Adrenal gland (tissue), 12 donors: Measurements from ENCODE around the gene TXNDC9. TPM values are rescaled to one million over a fixed set of nuclear protein-coding genes. Genes with fewer than 3 reads are reported as not detected.
"Not testable (repeated sequence)": the region's sequence is repeated elsewhere in the genome, so short reads cannot be mapped to it uniquely, and the experiment has no call there.

ENCODE experiments used
- DNase-seq, 7 donors: peaks; one replicate each; pipeline ENCODE4 v3.0.0-alpha.2; 2019 to 2020
- H3K27ac ChIP-seq, 5 donors: fragments of 200-600 bp; sonication (generic) in 4 of 5; 1 replicate in 3 of 5; 2 replicates in 2 of 5; pipeline versions ENCODE4 v1.5.1 to v1.8.0; 2016 to 2020; ENCODE audit warnings: mild to moderate bottlenecking in 1 of 5
- H3K27me3 ChIP-seq: fragments of 200-600 bp; 2 replicates; pipeline ENCODE4 v1.8.0; 2021
- H3K36me3 ChIP-seq, 2 donors: fragments of 200-600 bp; replicated peaks in 1 of 2; 1 replicate in 1 of 2; 2 replicates in 1 of 2; pipeline versions ENCODE4 v1.5.1 to v1.8.0; 2018 to 2022
- H3K4me1 ChIP-seq, 2 donors: fragments of 200-600 bp; replicated peaks in 1 of 2; 1 replicate in 1 of 2; 2 replicates in 1 of 2; pipeline versions ENCODE4 v1.5.1 to v1.8.0; 2018 to 2021
- H3K4me3 ChIP-seq, 4 donors: fragments of 200-600 bp; sonication (generic) in 3 of 4; one replicate each; pipeline ENCODE4 v1.5.1; 2016 to 2018
- H3K9me3 ChIP-seq, 3 donors: fragments of 200-600 bp; sonication (generic) in 1 of 3; replicated peaks in 1 of 3; 1 replicate in 2 of 3; 2 replicates in 1 of 3; pipeline versions ENCODE4 v1.5.1 to v1.8.0; 2016 to 2021
- POLR2A ChIP-seq, 2 donors: fragments of 450-650 bp; IDR thresholded peaks; one replicate each; pipeline ENCODE4 v1.6.1; 2017; ENCODE audit warnings: antibody characterized with exemption in 2 of 2, mild to moderate bottlenecking in 2 of 2, moderate library complexity in 1 of 2
- WGBS, 4 donors: extraction: QIAGEN DNeasy Blood & Tissue Kit in 2 of 4; methylation state at CpG; one replicate each; pipeline versions ENCODE4 v1.1.5 to v1.1.7; 2013 to 2017; 5-methylcytosine and 5-hydroxymethylcytosine counted together
- intact Hi-C, 2 donors: fragments of 100-400 bp; cut with DNase I; formaldehyde crosslinking; loops; one replicate each; pipeline versions ENCODE4 v1.14.1 to v1.15.0; 2022 to 2023
- polyA plus RNA-seq, 3 donors: library from polyadenylated mRNA; stranded (reverse); fragments of 200-250 nt in 2 of 3; fragments of 350-450 nt in 1 of 3; fragmentation: Illumina TruSeq in 1 of 3; extraction: RNeasy Lipid Tissue Mini Kit (QIAGEN cat#74804) in 1 of 3; gene quantifications; one replicate each; pipeline ENCODE4 v1.2.3, GENCODE V29; 2013 to 2014
- total RNA-seq, 9 donors: library from RNA; depleted of rRNA in 4 of 9; stranded (reverse); fragments of >200 nt in 4 of 9; fragments of 120-200 nt in 1 of 9; fragmentation: NEBNext Ultra II Directional in 1 of 9; extraction: Animal tissue kit (Norgen Biotek cat#: 25700) in 1 of 9; gene quantifications; one replicate each; pipeline versions ENCODE4 v1.1.0 to v1.2.4, GENCODE V29; 2013 to 2023
- TF ChIP-seq, protein P1 (sequence below), 6 experiments: fragments of 450-650 bp in 4 of 6; fragments of 200-600 bp in 2 of 6; sonication (generic) in 1 of 6; IDR thresholded peaks; 1 replicate in 5 of 6; 2 replicates in 1 of 6; pipeline versions ENCODE4 v1.5.1 to v1.8.0; 2016 to 2021; ENCODE audit warnings: antibody characterized with exemption in 6 of 6, mild to moderate bottlenecking in 2 of 6, moderate library complexity in 1 of 6
- donor health status: healthy with polysubstance abuse.
- donor health status: Bipolar disorder and iron deficiency.
- donor health status: DM: yes; HTN: yes; CAD: no.
- donor health status: DM: no; HTN: no; CAD: no.
- donor health status: DM: no; HTN: no; CAD: no.
- donor health status: DM: yes; HTN: yes; CAD: no.

Gene TXNDC9
- total and polyA plus RNA-seq, 12 donors: 10.5 to 54.5 (median 25.2) TPM

DNA sequence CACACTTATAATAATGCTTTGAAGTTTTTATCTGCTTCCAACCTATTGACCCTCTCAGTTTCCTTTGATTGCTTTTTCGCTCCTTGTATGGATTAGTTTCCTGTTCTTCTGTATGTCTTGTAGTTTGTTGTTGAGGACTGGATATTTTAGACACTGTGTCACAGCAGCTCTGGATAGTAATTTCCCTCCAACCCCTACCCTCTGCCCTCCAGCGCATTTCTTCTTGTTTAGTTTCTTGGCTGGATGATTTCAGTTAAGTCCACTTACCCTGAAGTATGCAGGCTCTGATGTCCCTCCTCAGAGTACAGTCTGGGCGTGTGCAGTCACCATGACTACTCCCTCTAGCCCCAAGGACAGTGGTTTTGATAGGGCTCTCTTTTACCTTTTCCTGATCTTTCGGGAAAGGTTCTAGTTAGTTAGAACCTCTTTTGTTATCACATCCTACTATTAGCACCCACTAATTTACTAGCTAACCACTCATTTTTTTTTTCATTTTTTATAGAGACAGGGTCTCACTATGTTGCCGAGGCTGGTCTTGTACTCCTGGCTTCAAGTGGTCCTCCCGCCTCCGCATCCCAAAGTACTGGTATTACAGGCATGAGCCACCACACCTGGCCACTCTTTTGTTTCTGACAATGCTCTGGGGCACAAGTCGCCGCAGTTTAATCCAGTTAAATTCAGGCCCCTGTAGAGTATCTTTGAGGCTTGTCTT is 18.8 kb downstream of the TXNDC9 start:
- no peak for TF ChIP-seq POLR2A (IDR thresholded peaks at IDR 0.05)
- TF ChIP-seq, protein P1, sequence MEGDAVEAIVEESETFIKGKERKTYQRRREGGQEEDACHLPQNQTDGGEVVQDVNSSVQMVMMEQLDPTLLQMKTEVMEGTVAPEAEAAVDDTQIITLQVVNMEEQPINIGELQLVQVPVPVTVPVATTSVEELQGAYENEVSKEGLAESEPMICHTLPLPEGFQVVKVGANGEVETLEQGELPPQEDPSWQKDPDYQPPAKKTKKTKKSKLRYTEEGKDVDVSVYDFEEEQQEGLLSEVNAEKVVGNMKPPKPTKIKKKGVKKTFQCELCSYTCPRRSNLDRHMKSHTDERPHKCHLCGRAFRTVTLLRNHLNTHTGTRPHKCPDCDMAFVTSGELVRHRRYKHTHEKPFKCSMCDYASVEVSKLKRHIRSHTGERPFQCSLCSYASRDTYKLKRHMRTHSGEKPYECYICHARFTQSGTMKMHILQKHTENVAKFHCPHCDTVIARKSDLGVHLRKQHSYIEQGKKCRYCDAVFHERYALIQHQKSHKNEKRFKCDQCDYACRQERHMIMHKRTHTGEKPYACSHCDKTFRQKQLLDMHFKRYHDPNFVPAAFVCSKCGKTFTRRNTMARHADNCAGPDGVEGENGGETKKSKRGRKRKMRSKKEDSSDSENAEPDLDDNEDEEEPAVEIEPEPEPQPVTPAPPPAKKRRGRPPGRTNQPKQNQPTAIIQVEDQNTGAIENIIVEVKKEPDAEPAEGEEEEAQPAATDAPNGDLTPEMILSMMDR (IDR thresholded peaks at IDR 0.05): no peak
- Histone ChIP-seq H3K4me3 (no peak overlapping the region), H3K36me3 (peaks cover 0 to 41% of the 10 kb centered on the region in 2 donors), H3K4me1 (no peaks in the 10 kb centered on the region), H3K9me3 (no peaks in the 10 kb centered on the region), H3K27me3 (no peaks in the 10 kb centered on the region), H3K27ac (no peak overlapping the region)
- WGBS, 4 donors: 97 to 98% (median 97%) methylated on average over 9 of the region's 9 CpGs
- no peak for DNase-seq
- intact Hi-C loops: no loop called here

DNA sequence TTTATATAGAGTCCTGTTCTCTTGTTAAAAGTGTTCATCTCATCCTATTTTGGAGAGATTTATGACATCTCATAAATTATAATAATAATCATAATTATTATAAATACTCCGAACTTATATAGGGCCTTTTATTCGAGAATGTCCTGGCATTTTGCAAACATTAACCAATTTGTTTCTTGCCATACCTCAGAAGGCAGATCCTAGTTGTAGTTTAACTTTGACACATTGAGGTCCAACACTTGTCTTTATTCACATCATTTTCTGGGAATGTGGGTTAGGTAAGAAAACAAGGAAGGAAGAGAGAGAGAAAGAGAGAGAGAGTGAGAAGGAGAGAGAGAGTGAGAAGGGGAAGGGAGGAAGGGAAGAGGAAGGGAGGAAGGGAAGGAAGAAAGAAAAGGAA is 35.0 kb downstream of the TXNDC9 start, which contains the start of gene LYG1:
LYG1 (minus strand) TSS at position 101 of the 400 bp plus-strand sequence. CDS start 5,527 bp downstream, outside the sequence.
- H3K27me3 ChIP-seq, H3K36me3 ChIP-seq, H3K4me3 ChIP-seq, DNase-seq, H3K27ac ChIP-seq, H3K4me1 ChIP-seq, intact Hi-C loops, H3K9me3 ChIP-seq: not testable (repeated sequence)
- WGBS, 4 donors: 82 to 86% (median 84%) methylated on average over 2 of the region's 2 CpGs

DNA sequence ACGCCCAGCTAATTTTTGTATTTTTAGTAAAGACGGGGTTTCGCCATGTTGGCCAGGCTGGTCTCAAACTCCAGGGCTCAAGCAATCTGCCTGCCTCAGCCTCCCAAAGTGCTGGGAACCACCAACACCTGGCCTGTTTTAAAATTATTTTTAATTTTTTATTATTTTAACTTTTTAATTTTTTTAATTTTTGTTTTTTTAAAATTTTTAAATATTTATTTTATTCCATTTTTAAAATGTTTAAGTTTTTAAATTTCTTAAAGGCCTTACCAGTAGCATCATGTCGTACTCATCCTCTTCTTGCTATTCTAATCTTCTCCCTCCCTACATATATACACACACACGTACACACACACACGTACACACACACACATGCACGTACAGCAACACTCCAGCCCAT is 36.6 kb downstream of the TXNDC9 start:
- no peak overlapping the region for H3K27ac ChIP-seq
- TF ChIP-seq, protein P1 (IDR thresholded peaks at IDR 0.05): no peak
- TF ChIP-seq POLR2A (IDR thresholded peaks at IDR 0.05): no peak
- 92 to 96% (median 94%) methylated on average over 7 of the region's 7 CpGs for WGBS, 4 donors
- no peak for DNase-seq
- no peaks in the 10 kb centered on the region for H3K36me3 ChIP-seq
- no peaks in the 10 kb centered on the region for H3K9me3 ChIP-seq
- H3K4me3 ChIP-seq: no peak overlapping the region
- intact Hi-C loops: no loop called here
- no peaks in the 10 kb centered on the region for H3K27me3 ChIP-seq
- H3K4me1 ChIP-seq: no peaks in the 10 kb centered on the region

DNA sequence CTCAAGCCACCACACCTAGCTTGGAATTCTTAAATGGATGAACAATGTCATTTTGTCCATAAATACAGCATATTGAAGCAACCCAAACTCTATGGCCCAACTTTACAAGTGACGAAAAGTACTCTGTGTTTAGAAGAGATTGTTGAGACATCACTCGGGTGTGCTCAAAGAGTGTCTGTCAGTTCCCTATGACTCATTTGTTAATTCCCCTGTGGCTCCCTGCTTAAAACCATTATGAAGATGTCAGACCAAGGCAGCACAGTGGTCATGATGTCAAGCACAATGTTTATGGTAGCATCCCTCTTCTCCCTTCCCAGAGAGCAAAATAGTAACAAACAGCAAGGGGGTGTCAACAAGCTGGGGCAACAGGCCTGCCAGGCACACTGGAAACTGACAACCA is 38.1 kb downstream of the TXNDC9 start:
- 72 to 97% (median 90%) methylated on average over 2 of the region's 2 CpGs for WGBS, 4 donors
- Histone ChIP-seq H3K27me3 (no peaks in the 10 kb centered on the region), H3K4me1 (no peaks in the 10 kb centered on the region), H3K27ac (no peak overlapping the region), H3K4me3 (no peak overlapping the region), H3K9me3 (no peaks in the 10 kb centered on the region), H3K36me3 (no peaks in the 10 kb centered on the region)
- DNase-seq: no peak
- intact Hi-C loops: no loop called here
- TF ChIP-seq, protein P1 (IDR thresholded peaks at IDR 0.05): no peak
- TF ChIP-seq POLR2A (IDR thresholded peaks at IDR 0.05): no peak

DNA sequence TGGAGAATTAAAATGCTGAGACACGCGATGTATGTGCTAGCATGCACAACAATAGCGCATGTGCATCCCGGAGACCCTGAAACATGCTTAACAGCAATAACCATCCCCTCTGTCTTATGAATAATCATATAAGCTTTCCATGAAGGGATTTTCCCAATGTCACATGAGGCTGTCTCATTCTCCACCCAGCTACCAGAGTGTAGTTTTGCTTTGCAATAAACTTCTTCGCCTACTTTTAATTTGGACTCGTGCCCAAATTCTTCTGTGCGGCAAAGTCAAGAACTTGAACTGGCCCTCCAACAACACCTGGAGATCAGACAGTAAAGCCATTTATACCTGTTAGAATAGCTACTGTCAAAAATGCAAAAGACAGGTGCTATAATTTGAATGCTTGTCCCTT is 50.6 kb downstream of the TXNDC9 start:
- H3K36me3 ChIP-seq: no peaks in the 10 kb centered on the region
- H3K9me3 ChIP-seq: no peaks in the 10 kb centered on the region
- no peak overlapping the region for H3K27ac ChIP-seq
- no peak for DNase-seq
- intact Hi-C loops: no loop called here
- 91 to 93% (median 92%) methylated on average over 7 of the region's 7 CpGs for WGBS, 4 donors
- no peaks in the 10 kb centered on the region for H3K27me3 ChIP-seq
- TF ChIP-seq, protein P1 (IDR thresholded peaks at IDR 0.05): no peak
- no peak for TF ChIP-seq POLR2A (IDR thresholded peaks at IDR 0.05)
- H3K4me3 ChIP-seq: no peak overlapping the region
- no peaks in the 10 kb centered on the region for H3K4me1 ChIP-seq
